Fibroblast of skin of back (primary cell): ENCODE data around the gene EDARADD.
A peak's percentile ranks its signal among the peaks of the same experiment; 100 is the strongest.
"Not testable (repeated sequence)": the region's sequence is repeated elsewhere in the genome, so short reads cannot be mapped to it uniquely, and the experiment has no call there.

Experiments
- DNase-seq: peaks from one replicate; pipeline ENCODE4 v3.0.0-alpha.2; 2013

The EDARADD gene

DNA sequence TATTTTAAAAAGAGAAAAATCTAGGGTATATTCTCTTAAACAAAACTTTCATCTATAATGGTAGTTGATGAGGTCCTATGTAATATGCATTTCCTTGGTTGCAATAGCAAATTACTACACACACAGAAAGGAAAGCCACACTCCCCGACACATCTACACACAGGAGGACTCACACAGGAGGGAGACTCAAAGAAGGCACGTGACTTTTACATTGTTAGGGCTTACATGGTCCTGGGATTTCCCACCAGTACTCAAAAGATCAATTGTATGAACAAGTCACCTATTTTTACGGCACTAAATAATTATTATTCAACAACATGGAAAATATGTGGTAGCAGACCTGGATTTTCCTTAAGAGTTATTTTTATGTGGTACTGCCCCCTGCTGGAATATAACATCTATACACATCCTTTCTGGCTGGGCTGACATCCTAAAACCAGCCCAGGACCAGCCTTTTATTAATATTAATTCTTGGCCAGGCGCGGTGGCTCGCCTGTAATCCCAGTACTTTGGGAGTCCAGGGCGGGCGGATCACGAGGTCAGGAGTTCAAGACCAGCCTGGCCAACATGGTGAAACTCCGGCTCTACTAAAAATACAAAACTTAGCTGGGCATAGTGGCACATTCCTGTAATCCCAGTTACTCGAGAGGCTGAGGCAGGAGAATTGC, 95.8 kb downstream of the EDARADD start:
- peak; percentile 42 for DNase-seq

DNA sequence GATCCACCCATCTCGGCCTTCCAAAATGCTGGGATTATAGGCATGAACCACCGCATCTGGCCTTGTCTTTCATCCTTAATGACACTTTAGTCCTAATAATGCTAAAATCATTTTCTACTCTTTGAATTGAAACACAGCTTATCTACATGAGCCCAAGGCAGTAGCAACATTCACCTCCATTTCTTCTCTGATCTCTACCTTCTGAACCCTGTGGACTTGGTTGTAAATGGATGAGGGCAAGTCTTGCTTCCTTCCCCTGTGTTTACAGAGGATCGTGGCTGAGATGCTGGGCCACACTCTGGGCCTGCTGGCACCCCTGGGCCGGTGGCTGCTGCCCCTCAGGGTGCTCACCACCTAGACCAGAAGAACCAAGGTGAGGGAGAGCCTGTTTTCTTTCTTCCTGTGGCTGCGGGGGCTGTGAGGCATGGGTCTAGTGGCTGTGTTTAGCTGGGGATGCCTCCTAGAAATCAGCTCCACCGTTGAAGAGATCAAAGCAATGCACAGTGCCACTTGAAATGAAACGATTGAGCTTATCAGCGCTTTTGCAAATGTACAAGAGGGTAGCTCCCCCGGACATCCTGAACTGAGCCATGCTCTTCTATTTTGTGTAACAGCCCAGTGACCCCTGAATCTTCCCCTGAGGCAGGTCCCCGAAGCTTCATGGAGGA, 97.5 kb downstream of the EDARADD start:
- no peak for DNase-seq

DNA sequence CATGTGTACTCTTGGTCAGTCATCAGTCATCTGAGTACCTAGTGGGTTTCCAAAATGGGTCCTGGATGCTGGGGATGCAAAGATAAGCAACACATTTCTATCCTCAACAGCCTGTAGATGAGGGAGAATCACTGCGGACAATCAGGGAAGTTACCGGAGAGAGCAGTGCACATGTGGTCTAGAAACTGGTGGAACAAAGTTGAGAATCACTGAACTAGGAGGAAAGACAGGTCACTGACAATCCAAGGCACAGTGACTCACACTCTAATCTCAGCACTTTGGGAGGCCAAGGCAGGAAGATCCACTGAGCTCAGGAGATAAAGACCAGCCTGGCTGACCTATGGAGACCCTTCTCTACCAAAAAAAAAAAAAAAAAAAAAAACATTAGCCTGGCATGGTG, 98.3 kb downstream of the EDARADD start:
- DNase-seq: no peak

DNA sequence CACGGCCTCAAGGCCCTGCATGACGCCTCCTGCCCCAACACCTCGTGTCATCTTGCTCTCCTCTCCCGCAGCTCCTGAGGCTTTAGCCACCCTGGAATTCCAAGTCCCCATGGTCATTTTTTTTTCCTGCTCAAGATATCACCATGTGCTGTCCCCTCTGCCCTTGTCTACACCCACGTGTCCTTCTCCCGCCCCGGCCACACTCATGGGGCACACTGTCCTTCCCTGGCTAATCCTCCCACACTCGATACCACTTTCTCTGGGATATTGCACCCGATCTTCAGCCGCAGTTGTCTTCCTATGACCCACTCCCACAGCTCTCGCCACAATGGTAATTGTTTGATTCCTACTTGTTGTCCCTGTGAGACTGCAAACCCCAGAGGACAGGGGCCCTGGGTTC, 100.0 kb downstream of the EDARADD start:
- DNase-seq: no peak

DNA sequence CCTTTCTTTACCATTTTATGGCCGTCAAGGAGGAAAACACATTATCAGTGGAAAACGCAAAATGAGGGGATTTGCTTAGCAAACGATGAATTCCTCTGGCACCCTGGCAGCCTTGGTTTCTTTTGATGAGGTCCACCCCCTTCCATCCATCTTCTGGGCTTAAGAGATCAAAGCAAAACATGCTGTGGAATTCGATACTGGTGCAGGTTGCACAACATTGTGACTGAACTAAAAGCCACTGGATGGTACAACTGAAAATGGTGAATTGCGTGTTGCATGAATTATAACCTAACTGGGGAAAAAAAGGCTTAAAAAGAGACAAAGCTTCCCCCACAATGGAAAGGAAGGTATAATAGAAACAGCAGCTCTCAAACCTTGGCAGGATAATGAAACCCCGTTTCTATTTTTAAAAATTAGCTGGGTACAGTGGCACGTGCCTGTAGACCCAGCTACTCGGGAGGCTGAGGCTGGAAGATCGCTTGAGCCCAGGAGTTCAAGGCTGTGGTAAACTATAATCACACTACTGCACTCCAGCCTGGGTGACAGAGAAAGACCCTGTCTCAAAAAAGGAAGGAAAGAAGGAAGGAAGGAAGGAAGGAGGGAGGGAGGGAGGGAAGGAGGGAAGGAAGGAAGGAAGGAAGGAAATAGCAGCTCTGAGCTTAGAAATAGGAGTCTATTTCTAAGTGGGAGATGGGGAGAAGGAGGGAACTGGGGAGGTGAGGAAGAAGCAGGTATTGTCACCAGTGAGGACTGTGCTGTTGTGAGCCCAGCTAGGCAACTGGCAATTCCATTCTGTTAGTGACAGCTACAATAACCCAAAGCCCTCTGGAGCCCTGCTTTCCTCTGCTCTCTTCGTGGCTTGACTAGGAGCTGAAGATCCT, 100.7 kb downstream of the EDARADD start:
- no peak for DNase-seq

DNA sequence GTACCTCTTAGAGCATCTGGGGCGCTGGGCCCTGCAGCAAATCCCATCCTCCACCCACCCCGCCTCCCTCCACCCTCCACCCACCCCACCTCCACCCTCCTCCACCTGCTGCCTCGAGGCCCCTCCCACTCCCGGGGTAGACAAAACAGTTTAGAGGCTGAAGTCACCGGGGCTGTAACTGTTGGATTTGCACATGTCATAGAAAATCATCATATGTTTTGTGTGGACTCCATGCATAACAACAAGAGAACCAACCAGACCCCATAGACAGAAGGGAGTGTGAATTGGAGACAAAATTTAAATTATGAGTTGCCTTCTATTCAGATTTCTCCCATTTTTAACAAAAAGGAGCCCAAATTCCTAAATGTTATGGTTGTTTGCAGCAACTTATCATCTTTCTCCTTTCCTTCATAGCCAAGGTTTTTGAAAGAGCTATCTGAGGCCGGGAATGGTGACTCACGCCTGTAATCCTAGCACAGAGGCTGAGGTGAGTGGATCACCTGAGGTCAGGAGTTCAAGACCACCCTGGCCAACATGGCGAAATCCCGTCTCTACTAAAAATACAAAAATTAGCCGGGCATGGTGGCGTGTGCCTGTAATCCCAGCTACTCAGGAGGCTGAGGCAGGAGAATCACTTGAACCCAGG, 101.5 kb downstream of the EDARADD start:
- no peak for DNase-seq

DNA sequence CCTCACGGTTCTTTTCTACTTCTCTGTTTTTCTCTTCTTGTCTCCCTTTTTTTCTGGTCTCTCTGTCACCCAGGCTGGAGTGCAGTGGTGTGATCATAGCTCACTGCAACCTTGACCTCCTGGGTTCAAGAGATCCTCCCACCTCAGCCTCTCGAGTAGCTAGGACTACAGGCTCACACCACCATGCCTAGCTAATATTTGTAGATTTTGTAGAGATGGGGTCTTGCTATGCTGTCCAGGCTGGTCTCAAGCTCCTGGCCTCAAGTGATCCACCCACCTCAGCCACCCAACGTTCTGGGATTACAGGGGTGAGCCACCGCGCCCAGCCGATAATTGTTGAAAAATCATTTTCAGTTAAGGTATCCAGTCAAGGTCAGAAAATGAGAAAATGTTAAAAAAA, 103.8 kb downstream of the EDARADD start:
- no peak for DNase-seq

DNA sequence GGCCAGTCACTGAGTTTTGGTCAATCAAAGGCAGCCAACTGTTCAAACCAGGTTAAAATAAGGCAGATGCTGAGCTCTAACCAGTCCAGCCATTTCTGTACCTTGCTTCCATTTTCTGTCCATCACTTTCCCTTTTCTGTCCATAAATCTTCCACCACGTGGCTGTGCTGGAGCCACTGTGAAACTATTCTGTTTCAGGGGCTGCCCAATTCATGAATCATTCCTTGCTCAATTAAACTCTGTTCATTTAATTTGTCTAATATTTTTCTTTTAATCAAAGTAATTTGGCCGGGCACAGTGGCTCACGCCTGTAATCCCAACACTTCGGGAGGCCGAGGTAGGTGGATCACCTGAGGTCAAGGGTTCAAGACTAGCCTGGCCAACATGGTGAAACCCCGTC, 107.0 kb downstream of the EDARADD start:
- DNase-seq: no peak

DNA sequence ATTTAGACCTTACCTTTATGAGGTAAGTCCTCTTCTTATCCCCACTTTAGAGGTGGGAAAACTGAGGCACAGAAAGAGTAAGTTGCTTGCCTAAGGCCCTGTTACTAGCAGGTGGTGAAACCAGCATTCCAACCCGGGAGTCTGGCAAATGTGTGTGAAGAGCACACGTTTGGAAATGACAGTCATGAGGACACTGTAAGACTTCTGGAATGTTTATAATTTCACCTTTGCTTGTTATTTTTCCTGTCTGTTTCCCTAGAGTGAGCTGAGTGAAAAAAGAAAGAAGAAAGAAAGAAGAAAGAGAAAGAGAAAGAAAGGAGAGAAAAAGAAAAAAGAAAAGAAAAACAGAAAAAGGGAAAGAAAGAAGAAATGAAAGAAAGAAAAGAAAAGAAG, 108.5 kb downstream of the EDARADD start:
- DNase-seq: peak; percentile 22

DNA sequence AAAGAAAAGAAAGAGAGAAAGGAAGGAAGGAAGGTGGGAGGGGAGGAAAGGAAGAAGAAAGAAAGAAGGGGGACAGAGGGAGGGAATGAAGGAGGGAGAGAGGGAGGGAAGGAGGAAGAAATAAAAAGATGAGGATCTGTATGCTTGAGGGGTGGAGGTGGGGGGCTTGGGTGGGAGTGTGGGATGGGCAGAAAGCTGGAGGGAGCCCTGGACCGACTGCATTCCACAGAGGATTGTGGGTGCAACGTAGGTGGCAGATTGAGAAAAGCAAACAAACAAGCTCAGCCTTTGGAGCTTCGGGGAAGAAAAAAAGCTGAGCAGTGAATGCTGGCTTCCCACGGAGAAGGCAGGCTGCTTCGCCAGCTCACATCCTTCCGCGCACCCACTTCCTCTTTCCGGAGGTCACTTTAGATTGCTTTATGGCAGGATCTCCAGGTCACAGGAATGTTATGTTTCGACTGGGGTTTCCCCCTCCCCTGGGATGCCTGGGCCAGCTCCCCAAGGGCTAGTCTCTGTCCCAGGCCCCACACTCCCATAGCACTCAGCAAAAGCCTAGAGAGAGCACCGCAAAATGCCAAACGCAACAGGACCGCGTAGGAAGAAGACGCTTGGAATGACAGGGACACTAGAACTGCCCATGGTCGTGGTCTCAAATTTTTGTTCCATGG, 109.0 kb downstream of the EDARADD start:
- DNase-seq: peak; percentile 72

DNA sequence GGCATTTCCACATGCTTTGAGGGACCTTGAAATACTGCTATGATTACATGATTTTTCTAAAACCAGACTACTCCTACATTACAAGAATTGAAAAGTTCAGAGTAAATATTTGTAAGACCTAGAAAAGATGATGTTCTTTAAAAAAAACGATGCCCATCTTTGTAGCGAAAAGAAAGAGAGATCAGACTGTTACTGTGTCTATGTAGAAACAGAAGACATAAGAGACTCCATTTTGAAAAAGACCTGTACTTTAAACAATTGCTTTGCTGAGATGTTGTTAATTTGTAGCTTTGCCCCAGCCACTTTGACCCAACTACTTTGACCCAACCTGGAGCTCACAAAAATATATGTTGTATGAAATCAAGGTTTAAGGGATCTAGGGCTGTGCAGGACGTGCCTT, 110.3 kb downstream of the EDARADD start:
- not testable (repeated sequence) for DNase-seq

DNA sequence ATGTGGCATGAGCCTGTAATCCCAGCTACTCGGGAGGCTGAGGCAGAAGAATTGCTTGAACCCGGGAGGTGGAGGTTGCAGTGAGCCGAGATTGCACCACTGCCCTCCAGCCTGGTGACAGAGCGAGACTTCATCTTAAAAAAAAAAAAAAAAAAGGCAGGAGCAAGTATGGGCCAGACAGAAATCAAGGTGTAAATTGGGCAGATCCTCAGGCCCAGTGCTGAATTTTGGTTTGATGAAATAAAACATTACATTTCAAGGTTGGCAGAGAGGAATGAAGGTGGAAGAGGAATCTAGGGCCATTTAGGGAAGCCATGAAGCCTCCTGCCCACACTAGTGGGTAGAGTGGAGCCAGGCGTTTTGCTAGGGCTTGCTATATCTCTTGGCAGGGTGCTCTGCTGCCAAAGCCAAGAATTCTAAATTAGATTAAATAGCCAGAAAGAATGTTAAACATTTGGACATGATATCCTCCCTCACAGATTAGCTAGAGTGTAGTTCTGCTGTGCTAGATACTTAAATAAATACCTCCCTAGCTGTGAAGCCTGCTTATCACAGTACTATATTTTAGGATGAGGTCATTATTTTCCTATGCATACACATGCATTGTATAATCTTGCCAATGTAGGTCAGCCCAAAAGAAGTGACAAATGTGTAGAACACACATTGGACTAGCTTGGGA, 113.1 kb downstream of the EDARADD start:
- peak; percentile 75 for DNase-seq

DNA sequence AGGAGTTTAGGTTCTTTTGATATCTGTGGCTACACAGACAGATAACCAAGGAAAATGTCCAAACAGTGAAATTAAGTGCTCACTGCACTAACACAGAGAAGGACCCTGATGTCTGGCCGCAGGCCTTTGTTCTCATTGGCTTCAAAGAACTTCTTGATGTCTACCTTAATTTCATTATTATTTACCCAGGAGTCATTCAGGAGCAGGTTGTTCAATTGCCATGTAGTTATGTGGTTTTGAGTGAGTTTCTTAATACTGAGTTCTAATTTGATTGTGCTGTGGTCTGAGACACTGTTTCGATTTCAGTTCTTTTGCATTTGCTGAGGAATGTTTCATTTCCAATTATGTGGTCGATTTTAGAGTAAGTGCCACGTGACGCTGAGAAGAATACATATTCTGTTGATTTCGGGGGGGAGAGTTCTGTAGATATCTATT, 114.5 kb downstream of the EDARADD start:
- no peak for DNase-seq

DNA sequence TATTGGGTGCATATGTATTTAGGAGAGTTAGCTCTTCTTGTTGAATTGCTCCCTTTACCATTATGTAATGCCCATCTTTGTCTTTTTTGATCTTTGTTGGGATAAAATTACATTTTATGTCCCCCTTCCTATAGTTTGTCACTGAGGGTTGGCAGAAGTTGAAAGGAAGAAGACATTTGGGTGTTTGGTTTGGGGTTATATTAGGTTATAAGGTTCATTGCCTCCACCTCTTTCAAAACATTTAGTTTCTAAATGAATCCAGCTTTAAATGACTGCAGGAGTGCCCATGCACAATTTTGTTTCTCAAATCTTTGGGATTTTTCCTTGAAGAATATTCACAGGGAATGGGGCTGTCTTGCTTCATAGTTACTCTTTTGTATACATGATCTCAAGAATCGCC, 115.1 kb downstream of the EDARADD start:
- no peak for DNase-seq

DNA sequence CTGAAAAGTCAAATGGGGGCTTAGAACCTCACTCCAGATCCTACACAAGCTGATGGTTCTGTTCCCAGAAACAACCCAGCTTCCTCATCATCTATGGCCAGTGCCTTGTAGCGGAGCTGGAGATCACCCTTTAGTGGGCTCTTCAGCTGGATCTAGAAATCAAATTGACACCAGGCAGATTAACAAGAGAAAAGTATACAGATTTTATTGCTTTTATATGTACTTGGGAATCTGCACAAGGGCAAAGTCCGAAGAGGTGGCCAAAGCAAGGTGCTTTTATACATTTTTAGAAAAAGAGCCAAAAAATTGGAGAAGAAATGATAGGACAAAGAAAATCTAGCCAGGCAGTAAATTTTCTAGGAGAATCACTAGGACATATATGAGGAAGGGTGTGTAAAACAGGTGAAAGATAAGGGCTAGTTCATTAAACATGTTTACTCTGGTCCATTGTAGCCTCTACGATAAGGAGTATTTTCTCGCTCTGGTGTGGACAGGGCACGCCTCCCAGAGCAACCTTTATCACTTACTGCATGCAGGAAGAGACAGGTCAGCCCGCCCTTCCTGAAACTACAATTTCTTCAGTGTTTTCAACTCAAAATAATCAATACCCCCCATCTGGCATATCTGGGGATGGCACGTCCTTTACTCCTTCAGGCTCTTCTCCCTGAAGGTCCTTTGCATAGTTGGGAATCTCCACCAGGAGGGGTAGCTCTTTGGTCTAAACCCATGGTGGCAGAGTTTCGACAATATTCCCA, 115.7 kb downstream of the EDARADD start:
- no peak for DNase-seq

DNA sequence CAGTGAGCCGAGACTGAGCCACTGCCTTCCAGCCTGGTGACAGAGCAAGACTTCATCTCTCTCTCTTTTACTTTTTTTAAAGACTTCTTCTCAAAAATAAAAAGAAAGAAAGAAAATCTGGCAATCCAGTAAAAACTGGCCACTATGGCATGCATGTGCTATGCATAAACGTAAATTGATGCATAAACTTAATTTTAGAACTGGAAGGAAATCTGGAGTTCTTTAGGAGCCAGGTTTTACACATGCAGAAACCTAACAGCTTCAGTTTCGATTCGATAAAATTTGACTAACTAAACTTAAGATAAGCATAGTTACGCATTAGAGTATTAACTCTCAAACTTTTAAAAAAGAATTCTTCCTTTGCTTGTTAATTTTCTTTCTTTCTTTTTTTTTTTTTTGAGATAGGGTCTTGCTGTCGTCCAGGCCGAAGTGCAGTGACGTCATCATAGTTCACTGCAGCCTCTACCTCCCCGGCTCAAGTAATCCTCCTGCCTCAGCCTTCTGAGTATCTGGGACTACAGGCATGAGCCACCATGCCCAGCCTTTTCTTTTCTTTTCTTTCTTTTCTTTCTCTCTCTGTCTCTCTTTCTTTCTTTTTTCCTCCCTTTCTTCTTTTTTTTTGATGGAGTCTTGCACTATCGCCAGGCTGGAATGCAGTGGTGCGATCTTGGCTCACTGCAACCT, 117.8 kb downstream of the EDARADD start:
- no peak for DNase-seq

DNA sequence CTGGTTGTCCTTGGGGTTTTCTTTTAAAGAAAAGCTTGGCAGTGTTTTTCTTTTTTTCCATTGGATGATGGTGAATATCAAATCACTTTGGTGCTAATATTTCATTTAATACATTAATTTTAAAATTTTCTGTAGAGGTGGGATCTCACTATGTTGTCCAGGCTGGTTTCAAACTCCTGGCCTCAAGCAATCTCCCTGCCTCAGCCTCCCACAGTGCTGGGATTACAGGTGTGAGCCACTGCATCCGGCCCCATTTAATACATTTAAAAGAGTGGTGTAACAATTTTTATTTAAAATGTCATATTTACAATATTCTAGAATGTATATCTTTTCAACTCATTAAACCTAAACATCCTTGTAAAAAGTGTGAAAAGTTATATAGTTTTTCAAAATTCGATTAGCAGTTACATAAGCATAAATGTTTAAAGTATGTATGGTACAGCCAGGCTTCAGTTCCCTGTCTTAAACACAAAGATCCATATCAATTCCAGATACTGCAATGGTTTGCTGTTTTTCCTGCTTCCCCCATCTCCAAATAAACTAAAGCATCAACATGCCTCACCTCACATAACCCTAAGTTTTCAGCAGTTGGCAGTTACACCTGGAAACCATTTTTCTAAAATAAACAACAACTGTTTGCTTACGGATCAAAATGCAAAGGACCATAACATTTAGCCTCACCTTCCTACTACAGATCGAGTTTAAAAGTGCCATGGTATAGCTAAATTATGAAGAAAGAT, 120.8 kb downstream of the EDARADD start:
- DNase-seq: no peak

DNA sequence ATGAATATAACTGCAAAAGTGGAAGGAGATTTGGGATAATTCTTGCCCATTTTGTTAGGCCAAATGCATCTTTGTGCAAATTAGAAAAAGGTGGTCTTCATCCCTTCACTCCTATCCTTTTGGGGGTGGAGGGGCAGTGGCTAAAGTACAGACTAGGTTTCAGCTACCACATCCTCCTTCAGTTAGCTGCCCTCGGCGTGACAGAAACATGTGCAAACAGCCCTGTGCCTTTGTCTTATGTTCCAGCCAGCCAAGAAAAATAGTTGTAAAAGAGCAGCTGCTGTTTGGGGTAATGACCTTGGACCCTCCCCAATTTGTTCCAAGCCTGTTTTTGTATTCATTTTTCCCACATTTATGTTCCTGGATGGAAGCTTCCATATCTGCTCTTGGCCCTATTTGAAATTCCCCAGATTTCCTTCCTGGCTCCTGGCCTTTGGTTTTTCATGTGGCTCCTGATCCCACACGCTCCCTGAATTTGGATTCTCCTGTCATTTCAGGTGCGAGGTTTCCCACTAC, 121.4 kb downstream of the EDARADD start:
- no peak for DNase-seq

DNA sequence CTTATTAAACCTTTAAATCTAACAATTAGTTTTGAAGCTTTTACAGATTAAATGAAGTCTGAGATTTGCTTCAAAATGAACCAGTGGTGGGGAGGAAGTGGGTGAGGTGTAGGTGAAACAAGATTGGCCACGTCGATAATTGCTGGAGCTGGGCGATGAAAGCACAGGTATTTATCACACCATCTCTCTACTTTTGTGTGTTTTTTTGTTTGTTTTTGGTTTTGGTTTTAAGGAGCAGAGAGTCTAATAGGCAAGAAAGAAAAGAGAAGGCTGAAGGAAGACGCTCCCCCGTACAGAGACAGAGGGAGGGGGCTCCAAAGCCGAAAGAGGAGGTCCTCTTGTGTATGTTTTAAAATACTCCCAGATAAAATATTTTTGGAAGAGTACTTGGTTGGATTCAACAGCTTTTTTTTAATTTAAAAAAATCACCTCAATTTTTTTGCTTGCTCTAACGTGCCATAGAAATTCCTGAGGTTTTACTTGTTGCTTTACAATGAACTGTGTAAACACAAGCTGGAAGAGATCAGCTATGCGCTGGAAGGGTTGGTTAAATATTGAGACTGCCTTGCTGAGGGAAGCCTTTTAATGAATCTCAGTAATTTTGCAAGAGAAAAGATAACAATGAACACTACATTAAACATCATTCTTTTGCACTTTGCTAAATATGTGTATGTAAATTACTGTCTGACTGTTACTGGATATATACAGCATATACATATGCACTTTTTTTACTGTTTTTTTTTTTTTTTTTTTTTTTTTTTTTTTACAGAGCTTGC, 123.0 kb downstream of the EDARADD start:
- peak; percentile 87 for DNase-seq
